Karpas-422 (cell line): ENCODE measurements around the gene FAM83F. TPM values are rescaled to one million over a fixed set of nuclear protein-coding genes. Genes with fewer than 3 reads are reported as not detected.

Experiments
- DNase-seq: peaks from one replicate; pipeline ENCODE4 v3.0.0-alpha.2; 2015
- H2AFZ ChIP-seq: fragments of 200-600 bp; sonication (generic); 2 replicates; pipeline ENCODE4 v1.6.1; 2014; ENCODE audit warnings: antibody characterized with exemption, low read length, mixed read lengths
- H3K27ac ChIP-seq: fragments of 200-600 bp; sonication (generic); 2 replicates; pipeline ENCODE4 v1.5.1; 2014; ENCODE audit warnings: mild to moderate bottlenecking, low read length, moderate library complexity
- H3K27me3 ChIP-seq: fragments of 200-600 bp; sonication (generic); 2 replicates; pipeline ENCODE4 v1.6.1; 2014; ENCODE audit warnings: low read length, mixed read lengths
- H3K36me3 ChIP-seq: fragments of 200-600 bp; sonication (generic); 2 replicates; pipeline ENCODE4 v1.6.1; 2014; ENCODE audit warnings: low read length, mixed read lengths; ENCODE audit not compliant: insufficient read depth
- H3K4me1 ChIP-seq: fragments of 200-600 bp; sonication (generic); 2 replicates; pipeline ENCODE4 v1.6.1; 2014; ENCODE audit warnings: mild to moderate bottlenecking, low read length, mixed read lengths
- H3K4me2 ChIP-seq: fragments of 200-600 bp; sonication (generic); 2 replicates; pipeline ENCODE4 v1.6.1; 2014; ENCODE audit warnings: low read length, low read depth, mild to moderate bottlenecking; ENCODE audit not compliant: poor library complexity, severe bottlenecking
- H3K4me3 ChIP-seq: fragments of 200-600 bp; sonication (generic); 2 replicates; pipeline ENCODE4 v1.5.1; 2014; ENCODE audit warnings: mild to moderate bottlenecking, antibody characterized with exemption, low read length, mixed read lengths
- H3K79me2 ChIP-seq: fragments of 200-600 bp; sonication (generic); 2 replicates; pipeline ENCODE4 v1.6.1; 2014; ENCODE audit warnings: mild to moderate bottlenecking, low read length, mixed read lengths
- H3K9ac ChIP-seq: fragments of 200-600 bp; sonication (generic); 2 replicates; pipeline ENCODE4 v1.6.0; 2014; ENCODE audit warnings: low read length
- H3K9me2 ChIP-seq: fragments of 200-600 bp; sonication (generic), shearing (Covaris generic); replicated peaks from 2 replicates; pipeline ENCODE4 v1.6.0; 2014; ENCODE audit warnings: mild to moderate bottlenecking, low read length, moderate library complexity; ENCODE audit not compliant: insufficient read depth
- H3K9me3 ChIP-seq: fragments of 300-700, 200-600 bp; sonication (generic); 2 replicates; pipeline ENCODE4 v1.6.1; 2014; ENCODE audit warnings: low read length, mixed read lengths
- H4K20me1 ChIP-seq: fragments of 200-600 bp; sonication (generic); 2 replicates; pipeline ENCODE4 v1.6.1; 2014; ENCODE audit warnings: mild to moderate bottlenecking, antibody characterized with exemption, low read length, low read depth; ENCODE audit not compliant: insufficient read depth
- total RNA-seq: library from RNA; depleted of rRNA; stranded (reverse); fragments of >200 nt; shearing (Covaris generic); gene quantifications from 2 replicates; pipeline ENCODE4 v1.2.3, GENCODE V29; 2014; ENCODE audit warnings: low replicate concordance

Gene FAM83F
- total RNA-seq, 1 experiment from 2014 or later = 0.07 TPM

DNA sequence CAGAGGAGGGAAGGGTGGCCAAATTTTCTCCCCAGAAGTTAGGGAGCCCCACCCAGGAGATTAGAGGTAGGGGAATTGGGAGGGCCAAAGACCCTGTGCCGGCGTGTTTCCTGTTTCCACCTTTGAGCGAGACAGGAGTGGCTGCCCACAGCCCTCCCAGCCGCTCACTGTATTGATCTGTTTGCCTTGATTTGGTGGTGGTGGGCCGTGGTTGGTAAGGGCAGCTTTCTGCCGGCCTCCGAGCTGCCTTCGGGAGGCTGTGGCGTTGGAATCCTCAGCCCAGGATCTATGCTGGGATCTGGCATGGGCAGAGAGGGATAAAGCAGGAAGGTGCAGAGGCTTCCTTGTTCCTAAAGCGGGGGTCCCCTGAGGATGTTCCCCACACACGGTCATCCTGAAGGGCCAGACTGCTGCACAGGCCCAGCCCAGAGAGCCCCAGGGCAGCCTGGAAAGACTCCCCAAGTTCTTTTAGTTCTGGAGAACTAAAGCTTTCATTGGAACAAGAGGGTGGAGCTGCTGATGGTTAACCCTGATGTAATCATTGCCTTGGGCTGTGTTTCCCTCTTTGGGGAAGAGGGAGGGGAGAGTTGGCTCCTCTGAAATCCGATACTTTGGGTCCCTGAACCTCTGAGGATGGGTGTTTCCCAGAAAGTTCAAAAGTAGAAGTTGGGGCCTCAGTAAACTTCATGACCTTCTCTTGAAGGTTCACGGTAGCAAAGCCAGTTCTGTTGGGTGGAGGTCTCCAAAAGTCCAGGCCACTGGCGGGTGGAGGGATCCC, 7.2 kb downstream of the FAM83F start:
- H3K36me3 ChIP-seq = no peaks in the 10 kb centered on the region
- H3K4me1 ChIP-seq = no peaks in the 10 kb centered on the region
- no peaks in the 10 kb centered on the region for H3K27me3 ChIP-seq
- H3K4me3 ChIP-seq = no peak overlapping the region
- H3K9ac ChIP-seq = no peak overlapping the region
- H3K79me2 ChIP-seq = no peaks in the 10 kb centered on the region
- no peaks in the 10 kb centered on the region for H3K9me3 ChIP-seq
- DNase-seq = no peak
- no peaks in the 10 kb centered on the region for H4K20me1 ChIP-seq
- H2AFZ ChIP-seq = no peak overlapping the region
- H3K9me2 ChIP-seq = no peaks in the 10 kb centered on the region
- no peak overlapping the region for H3K27ac ChIP-seq
- no peak overlapping the region for H3K4me2 ChIP-seq

- H3K9ac ChIP-seq = no peak overlapping the region
- H4K20me1 ChIP-seq = no peaks in the 10 kb centered on the region
- no peaks in the 10 kb centered on the region for H3K9me2 ChIP-seq
- H3K27ac ChIP-seq = no peak overlapping the region
- no peak overlapping the region for H3K4me2 ChIP-seq
- no peaks in the 10 kb centered on the region for H3K79me2 ChIP-seq
- no peak for DNase-seq
- no peaks in the 10 kb centered on the region for H3K9me3 ChIP-seq
- H3K27me3 ChIP-seq = no peaks in the 10 kb centered on the region
- no peaks in the 10 kb centered on the region for H3K36me3 ChIP-seq
- no peaks in the 10 kb centered on the region for H3K4me1 ChIP-seq
- H2AFZ ChIP-seq = no peak overlapping the region
- H3K4me3 ChIP-seq = no peak overlapping the region
Measured at GRCh38 chr22:40002935-40003715, 8.4 kb downstream of the FAM83F start.

GRCh38 chr22:40004836-40005235, 10.1 kb downstream of the FAM83F start:
- DNase-seq = no peak
- H3K4me3 ChIP-seq = no peak overlapping the region
- H3K27ac ChIP-seq = no peak overlapping the region
- no peaks in the 10 kb centered on the region for H3K9me2 ChIP-seq
- H3K4me1 ChIP-seq = no peaks in the 10 kb centered on the region
- no peaks in the 10 kb centered on the region for H3K9me3 ChIP-seq
- H3K27me3 ChIP-seq = no peaks in the 10 kb centered on the region
- no peak overlapping the region for H3K9ac ChIP-seq
- H2AFZ ChIP-seq = no peak overlapping the region
- H3K36me3 ChIP-seq = no peaks in the 10 kb centered on the region
- H3K79me2 ChIP-seq = no peaks in the 10 kb centered on the region
- H4K20me1 ChIP-seq = no peaks in the 10 kb centered on the region
- H3K4me2 ChIP-seq = no peak overlapping the region

GRCh38 chr22:40006641-40007040, 11.9 kb downstream of the FAM83F start:
- Histone ChIP-seq H3K27me3 (no peaks in the 10 kb centered on the region), H3K4me1 (no peaks in the 10 kb centered on the region), H3K79me2 (no peaks in the 10 kb centered on the region), H2AFZ (no peak overlapping the region), H3K9ac (no peak overlapping the region), H3K36me3 (no peaks in the 10 kb centered on the region), H4K20me1 (no peaks in the 10 kb centered on the region), H3K27ac (no peak overlapping the region), H3K9me3 (no peaks in the 10 kb centered on the region), H3K9me2 (no peaks in the 10 kb centered on the region), H3K4me2 (no peak overlapping the region), H3K4me3 (no peak overlapping the region)
- no peak for DNase-seq

DNA sequence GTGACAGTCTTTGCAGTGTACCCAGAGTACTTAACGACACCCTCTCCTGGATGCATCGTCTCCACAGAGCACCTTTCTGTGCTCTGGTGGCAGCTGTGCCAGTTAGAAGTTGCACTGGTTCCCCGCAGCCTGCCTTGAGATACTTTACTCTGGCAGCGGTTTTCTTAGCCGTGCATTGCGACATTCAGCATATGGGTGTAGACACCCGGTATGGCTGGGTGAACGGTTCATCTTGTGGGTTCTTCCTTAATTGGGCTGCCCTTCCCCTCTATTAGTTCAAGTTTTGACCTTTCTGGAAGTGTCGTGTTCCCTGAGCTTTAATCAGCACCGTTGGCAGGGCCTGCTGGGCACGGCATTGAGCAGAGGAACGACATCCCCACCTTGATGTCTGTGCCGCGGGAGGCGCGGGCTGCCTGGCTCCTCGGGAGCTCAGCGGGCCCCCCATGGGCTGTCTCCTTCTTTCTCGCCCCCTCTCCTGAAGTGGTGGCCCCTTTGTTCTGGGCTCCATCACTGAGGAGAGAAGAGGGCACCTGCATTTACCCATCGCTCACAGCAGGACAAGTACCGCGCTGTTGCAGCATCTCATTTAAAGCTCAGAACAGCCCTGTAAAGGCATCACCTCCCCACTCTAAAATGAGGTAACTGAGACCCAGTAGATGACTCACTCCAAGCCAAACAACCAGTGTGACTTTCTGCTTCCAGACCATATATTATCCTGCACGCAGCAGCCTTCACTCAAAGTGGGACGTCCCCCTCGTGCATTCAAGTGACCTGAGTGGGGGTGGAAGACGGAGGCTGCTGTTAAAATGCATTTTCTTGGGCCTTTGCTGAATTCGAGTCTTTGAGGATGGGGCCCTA, 13.3 kb downstream of the FAM83F start:
- Histone ChIP-seq H3K9ac (no peak overlapping the region), H2AFZ (no peak overlapping the region), H3K9me2 (no peaks in the 10 kb centered on the region), H4K20me1 (no peaks in the 10 kb centered on the region), H3K27ac (no peak overlapping the region), H3K27me3 (no peaks in the 10 kb centered on the region), H3K4me3 (no peak overlapping the region), H3K36me3 (no peaks in the 10 kb centered on the region), H3K4me1 (no peaks in the 10 kb centered on the region), H3K79me2 (no peaks in the 10 kb centered on the region), H3K4me2 (no peak overlapping the region), H3K9me3 (no peaks in the 10 kb centered on the region)
- no peak for DNase-seq

DNA sequence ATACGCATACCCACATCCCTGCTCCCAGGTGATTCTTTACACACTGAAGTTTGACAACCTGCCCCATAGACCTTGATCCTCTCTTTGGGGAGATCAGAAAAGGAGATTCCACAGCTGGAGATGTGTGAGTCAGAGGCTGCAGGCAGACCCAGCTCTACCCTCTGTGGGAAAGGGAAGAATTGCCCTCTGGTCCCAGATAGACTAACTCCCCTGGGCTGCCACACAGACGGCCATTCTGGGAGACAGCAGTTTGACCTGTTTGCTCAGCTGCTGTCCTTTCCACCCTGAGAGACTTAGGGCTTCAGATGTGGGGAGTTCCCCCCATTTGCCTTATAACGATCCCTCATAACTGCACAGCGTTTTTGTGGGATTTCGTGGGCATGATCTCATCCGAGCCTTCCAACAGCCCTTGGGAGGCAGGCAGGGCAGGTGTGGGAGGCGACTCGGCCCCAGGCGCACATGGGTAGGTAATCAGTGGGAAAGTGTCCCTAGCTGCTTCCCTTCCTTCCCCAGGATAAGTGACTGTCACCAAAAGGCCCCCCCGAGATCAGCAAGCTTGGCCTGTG, 14.1 kb downstream of the FAM83F start:
- Histone ChIP-seq H3K4me3 (no peak overlapping the region), H3K9ac (no peak overlapping the region)

GRCh38 chr22:40009292-40009774, 14.6 kb downstream of the FAM83F start:
- H3K9me3 ChIP-seq = no peaks in the 10 kb centered on the region
- no peaks in the 10 kb centered on the region for H4K20me1 ChIP-seq
- H3K9me2 ChIP-seq = no peaks in the 10 kb centered on the region
- no peak overlapping the region for H3K4me2 ChIP-seq
- H3K4me1 ChIP-seq = no peaks in the 10 kb centered on the region
- no peak overlapping the region for H3K27ac ChIP-seq
- no peak for DNase-seq
- H3K4me3 ChIP-seq = no peak overlapping the region
- no peak overlapping the region for H3K9ac ChIP-seq
- H3K36me3 ChIP-seq = no peaks in the 10 kb centered on the region
- H3K79me2 ChIP-seq = no peaks in the 10 kb centered on the region
- H3K27me3 ChIP-seq = no peaks in the 10 kb centered on the region
- H2AFZ ChIP-seq = no peak overlapping the region

More for the DNA sequence above, 14.1 kb downstream of the FAM83F start:
- no peaks in the 10 kb centered on the region for H3K27me3 ChIP-seq
- no peaks in the 10 kb centered on the region for H3K4me1 ChIP-seq
- no peak for DNase-seq
- no peak overlapping the region for H3K4me2 ChIP-seq
- no peaks in the 10 kb centered on the region for H3K9me3 ChIP-seq
- H2AFZ ChIP-seq = no peak overlapping the region
- H4K20me1 ChIP-seq = no peaks in the 10 kb centered on the region
- H3K79me2 ChIP-seq = no peaks in the 10 kb centered on the region
- H3K27ac ChIP-seq = no peak overlapping the region
- no peaks in the 10 kb centered on the region for H3K36me3 ChIP-seq
- no peaks in the 10 kb centered on the region for H3K9me2 ChIP-seq
